NCI-H524 treated with DMSO at 0.1 percent for 48 hours (cell line): ENCODE measurements around the gene PLIN4.

Experiments used
- DNase-seq: peaks from one replicate; lab custom pipeline; 2025; lab: John Stamatoyannopoulos, UW

PLIN4 gene

DNA sequence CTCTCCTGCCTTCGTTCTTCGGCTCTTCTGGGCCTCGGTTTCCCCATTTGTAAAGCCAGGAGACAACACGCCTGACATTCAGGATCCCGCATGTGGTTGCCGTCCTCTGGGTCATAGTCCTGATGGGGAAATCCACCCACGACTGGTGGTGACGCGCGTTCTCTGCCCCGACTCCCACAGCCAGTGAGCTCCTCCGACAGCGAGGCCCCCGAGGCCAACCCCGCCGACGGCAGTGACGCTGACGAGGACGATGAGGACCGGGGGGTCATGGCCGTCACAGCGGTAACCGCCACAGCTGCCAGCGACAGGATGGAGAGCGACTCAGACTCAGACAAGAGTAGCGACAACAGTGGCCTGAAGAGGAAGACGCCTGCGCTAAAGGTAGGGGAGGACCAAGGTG, 29.8 kb downstream of the PLIN4 start:
- DNase-seq, result no peak

DNA sequence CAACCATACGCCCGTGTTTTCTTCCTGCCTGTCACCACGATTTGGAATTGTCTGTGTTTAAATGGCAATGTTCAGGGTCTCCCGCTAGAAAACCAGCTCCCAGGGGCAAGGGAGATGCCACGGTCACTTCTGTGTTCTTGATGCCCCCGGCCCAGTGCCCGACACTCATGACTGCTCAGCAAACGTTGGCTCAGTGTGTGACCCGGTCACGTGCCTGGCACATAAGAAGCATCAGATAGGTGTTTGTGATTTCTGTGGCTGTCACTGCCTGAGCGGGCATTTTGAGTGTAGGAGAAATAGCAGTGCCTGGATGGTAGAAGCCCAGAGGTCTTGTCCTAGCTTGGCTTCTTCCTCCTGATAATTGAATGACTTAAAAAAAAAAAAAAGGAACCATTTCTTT, 30.7 kb downstream of the PLIN4 start:
- no peak for DNase-seq

DNA sequence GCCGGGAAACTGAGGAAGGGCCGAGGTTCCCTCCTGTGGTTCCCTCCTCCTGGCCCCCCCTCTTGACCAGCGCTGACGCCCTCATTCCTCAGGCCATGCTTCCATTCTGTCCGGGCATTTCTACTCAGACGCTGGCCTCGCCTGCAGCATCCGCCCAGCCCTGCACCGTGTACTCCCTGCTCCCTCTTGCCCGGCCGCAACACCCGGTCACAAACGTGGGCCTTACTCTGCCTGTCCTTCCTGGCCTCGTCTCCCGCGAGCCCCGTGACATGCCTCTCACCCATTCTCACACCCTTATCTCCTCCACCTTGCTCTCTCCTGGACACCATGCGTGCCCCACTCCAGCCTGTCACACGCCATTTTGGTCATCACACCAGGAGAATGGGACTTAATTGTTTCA, 34.9 kb downstream of the PLIN4 start:
- DNase-seq, result no peak

DNA sequence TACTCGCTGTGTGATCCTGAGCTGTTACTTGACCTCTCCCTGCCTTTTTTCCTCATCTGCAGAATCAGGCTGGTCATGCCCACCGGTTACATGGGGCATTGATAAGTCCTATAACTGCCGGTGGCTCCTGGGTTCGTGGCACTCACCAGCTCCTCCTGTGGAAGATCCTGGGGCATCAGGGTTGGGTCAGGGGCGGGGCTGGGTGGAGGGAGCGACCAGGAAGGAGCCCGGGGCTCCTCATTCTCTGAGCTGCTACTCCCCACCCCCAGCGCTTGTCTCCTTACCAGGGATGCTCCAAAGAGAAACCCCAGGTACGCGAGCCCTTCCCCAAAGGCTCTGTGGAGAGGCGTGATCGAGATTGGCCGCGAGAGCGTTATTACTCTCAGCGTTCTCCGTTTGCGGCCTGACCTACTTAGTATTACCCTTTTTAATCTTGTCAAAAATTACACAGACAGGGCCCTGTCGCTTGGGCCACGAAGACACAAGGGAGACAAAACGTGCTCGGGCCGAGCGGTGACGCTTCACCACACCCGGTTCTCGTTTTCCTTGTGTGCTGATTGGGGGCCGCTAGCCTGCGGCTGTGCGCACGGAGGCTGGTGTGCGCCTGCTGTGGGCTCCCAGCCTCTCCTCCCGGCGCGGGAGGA, 35.4 kb downstream of the PLIN4 start:
- no peak for DNase-seq

DNA sequence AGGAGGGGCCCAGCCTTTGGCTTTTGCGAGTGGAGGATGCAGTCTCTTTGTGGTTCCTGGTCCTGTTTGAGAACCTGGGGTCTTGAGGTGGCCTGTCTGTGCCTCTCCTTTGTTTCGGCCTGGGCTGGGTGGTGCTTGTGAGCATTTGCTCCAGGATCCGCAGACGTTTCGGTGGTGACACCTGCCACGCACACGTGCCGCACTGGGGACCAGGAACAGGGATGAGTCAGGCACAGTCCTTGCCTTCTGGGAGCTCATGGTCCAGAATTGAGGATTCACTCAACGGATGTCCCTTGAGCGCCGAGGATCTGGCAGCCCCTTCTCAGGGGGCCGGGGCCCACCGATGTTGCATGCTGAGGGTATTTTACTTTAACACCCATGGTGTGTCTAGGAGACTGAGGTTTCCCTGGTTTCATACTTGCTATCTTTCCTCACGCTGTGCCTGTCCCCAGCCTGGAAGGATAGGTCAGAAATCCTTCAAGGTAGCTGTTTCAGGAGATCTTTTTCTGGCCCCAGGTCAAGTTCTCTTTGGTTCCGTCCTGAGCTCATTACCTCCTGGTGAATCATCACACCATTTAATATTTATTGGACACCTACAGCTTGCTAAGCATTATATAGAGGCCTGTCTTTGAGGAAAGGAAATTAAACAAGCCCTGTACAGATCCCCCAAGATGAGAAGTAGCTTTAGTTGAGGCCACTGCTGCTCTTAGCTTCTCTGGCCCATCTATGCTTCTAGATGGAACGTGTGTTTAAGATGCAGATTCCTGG, 41.1 kb downstream of the PLIN4 start:
- no peak for DNase-seq

DNA sequence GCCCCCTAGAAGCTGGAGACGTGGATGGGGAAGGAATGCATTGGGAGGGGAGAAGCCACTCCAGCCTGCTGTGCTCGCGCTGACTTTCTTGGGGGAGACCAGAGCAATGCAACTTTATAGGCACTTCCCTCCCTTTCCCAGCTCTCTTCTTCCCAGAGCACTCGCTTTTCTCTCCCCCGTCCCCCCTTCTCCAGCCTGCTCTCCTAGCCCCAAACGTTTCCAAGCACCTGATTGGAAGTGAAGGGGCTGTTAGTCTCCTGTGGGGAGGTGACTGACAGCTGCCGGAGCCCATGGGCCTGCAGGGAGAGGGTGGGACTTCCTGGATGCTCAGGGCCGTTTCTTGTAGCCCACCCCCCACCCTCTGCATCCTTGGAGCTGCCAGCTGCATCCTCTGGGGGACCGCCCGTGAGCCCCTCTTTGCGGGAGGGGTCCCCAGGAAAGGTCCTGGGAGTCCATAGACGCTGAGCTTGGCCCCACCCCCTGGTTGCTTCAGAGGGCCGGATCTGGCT, 43.7 kb downstream of the PLIN4 start:
- peak; percentile 82 for DNase-seq

DNA sequence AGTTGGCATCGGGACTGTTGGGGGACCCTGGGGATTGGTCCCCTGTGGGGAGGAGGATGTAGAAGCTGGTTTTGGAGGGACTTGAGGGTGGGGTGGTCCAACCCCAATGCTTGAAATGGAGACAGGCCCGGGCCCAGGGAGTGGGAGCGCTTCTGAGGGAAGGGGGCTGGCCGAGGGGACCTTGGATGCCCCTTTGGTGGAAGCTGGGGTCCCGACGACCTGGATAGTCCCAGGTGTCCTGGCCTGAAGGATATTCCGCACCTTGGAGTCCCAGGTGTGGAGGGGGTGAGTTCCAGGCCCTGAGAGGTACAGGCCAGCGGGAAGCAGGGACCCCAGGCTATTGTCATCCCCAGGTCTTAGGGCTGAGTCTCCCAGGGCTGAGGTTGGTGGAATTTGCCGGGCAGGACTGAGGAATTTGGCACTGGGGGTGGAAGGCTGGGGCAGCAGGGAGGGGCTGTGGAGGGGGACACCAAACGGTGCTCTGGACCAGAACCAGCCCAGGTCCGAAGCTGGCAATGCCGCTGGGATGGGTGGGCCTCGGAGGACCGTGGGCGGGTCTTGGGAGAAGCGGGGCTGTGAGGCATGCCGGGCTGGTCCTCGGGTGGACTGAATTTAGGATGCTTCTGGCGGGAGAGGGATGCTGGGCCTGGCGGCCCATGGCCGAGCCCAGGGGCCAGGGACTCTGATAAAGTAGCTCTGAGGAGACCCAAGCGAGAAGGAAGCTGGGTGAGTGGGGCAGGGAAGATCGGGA, 44.3 kb downstream of the PLIN4 start:
- no peak for DNase-seq

DNA sequence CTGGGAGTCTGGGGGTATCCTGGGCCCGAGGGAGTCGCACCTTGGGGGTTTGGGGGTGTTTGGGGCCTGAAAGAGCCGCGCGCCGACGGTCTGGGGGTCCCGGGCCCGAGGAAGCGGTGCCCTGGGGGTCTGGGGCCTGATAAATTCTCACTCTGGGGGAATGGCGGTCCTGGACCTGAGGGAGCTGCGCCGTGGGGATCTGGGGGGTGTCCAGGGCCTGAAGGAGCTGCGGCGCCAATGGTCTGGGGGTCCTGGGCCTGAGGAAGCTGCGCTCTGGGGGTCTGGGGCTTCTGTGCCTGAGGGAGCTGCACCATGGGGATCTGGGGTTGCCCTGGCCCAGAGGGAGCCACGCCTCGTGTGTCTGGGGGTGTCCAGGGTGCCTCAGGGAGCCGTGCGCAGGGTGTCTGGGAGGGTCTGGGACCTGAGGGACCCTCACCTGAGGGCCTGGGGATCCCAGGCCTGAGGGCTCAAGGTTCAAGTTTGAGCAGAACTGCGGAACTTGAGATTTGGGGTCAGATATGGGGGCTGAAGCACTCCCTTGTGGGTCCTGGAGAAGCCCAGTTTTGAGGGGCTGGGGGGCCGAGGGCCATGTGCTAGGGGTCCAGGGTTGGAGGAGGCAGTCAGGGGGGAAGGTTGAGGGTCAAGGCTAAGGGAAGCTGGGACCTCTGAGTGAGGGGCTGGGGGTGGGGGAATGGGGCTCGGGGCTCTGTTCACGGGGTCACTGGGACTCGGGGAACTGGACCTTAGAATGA, 45.1 kb downstream of the PLIN4 start:
- no peak for DNase-seq

DNA sequence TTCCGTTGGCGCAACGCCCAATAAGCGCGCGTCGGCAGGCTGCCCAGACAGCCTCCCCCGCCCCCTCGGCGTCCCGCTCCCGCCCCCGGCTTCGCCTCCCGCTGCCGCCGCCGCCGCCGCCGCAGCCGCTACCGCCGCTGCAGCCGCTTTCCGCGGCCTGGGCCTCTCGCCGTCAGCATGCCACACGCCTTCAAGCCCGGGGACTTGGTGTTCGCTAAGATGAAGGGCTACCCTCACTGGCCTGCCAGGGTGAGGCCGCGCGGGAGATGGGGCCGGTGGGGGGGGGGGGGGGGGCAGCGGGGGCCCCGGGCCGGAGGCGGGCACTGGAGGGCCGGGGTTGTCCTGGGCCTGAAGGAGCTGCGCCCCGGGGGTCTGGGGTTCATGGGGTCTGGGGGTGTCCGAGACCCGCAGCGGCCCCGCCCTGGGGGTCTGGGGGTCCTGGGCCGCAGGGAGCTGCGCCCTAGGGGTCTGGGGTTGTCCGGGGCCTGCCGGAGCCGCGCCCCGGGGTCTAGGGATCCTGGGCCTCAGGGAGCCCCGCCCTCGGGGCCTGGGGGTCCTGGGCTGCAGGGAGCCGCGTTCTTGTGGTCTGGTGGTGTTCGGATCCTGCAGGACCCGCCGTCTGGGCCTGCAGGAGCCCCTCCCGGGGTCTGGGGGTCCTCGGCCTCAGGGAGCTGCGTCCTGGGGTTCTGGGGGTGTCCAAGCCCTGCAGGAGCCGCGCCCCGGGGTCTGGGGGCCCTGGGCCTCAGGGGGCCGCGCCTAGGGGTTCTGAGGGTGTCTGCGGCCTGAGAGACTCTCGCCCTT, 45.9 kb downstream of the PLIN4 start, which contains the start of gene HDGFL2:
Gene HDGFL2 (plus strand): TSS at position 124 of the 801 bp plus-strand sequence. CDS start 54 bp downstream, at position 178.
- no peak for DNase-seq

DNA sequence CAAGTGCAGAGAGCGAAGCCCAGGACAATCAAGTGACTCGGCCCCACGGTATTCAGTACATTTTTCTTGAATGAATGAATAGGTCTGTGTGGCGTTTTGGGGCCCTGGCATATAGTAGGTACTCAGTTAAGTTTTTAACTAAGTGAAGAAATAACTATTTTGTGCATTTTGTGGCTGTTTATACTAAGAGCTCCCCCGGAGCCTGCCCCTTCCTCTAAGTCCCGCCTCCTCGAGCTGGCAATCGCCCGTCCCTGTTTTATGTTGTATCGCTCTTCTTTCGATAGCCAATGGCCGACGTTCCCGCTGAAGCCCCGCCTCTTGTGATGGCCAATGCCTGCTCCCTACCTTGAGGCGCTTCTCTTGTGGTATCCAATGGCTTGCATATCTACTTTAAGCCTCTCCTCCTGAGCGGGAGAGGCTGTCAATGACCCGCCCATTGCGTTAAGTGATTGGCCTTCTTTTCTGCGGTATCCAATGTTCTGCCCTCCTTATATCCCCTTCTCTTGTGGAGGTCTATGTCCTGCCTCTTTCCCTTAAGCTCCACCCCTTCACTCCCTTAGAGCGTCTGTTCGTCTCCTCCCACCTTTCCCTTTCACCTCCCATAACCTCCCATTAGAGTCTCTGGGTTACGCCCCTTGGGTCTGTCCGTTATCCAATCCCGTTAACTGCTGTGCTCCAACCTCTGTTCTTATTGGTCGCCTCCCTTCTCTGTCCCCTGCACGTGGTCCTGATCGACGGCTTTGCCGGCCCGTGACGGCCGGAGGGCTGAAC, 46.7 kb downstream of the PLIN4 start:
- DNase-seq, result peak; percentile 100

DNA sequence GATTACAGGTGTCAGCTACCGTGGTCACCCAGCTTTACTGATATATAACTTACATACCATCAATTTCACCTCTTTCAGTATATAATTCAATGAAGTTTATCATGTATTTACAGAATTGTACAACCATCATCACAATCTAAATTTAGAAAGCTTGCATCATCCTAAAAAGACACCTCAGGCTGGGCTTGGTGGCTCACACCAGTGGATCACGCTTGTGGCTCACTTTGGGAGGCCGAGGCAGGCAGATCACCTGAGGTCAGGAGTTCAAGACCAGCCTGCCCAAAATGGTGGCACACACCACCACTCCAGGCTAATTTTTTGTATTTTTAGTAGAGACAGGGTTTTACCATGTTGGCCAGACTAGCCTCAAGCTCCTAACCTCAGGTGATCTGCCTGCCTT, 50.5 kb downstream of the PLIN4 start:
- no peak for DNase-seq

DNA sequence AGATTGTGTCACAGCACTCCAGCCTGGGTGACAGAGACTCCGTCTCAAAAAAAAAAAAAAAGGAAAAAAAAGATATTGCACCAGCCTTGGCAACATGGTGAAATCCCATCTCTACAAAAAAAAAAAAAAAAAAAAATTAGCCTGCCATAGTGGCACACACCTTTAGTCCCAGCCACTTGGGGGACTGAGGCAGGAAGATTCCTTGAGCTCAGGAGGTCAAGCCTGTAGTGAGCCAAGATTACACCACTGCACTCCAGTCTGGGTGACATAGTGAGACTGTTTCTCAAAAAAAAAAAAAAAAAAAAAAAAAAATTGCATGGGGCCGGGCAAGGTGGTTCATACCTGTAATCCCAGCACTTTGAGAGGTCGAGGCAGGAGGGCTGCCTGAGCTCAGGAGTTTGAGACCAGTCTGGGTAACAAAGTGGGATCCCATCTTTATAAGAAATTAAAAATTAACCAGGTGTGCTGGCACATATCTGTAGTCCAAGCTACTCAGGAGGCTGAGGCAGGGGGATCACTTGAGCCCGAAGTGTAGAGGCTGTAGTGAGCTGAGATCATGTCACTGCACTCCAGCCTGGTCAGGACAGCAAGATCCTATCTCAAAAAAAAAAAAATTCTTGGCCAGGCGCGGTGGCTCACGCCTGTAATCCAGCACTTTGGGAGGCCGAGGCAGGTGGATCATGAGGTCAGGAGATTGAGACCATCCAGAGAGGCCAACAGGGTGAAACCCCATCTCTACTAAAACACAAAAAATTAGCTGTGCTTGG, 53.3 kb downstream of the PLIN4 start:
- no peak for DNase-seq

DNA sequence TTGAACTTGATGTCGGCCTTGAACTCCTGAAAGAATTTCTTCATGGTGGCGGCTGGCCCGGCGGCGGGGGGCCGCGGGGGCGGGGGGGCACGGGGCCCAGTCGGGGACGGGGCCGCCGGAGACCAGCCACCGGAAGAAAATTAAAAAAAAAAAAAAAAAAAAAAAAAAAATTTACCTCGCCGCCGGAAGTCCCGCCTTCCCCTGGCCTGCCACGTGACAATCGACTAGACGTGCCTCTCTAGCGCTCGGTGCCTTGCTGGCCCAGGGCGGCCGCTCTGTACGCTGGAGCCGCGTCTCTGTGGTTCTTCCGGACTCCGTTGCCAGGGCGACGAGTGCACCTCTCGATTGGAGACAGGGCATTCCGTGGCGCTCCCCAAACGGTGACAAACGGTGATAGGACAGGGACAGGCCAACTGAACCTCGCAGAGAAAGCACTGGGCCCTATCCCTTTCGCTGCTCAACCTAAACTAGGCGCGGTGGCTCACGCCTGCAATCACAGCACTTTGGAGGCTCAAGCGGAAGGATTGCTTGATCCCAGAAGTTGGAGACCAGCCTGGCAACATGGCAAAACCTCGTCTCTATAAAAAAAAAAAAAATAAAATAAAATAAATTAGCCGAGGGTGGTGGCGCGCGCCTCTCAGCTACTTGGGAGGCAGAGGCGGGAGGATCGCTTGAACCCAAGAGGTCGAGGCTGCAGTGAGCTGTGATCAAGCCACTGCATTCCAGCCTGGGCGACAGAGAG, 60.5 kb downstream of the PLIN4 start, which contains the start of gene UBXN6:
Gene UBXN6 (minus strand): TSS at position 141 of the 742 bp plus-strand sequence. CDS start 97 bp downstream, at position 44.
- DNase-seq, result peak; percentile 89

DNA sequence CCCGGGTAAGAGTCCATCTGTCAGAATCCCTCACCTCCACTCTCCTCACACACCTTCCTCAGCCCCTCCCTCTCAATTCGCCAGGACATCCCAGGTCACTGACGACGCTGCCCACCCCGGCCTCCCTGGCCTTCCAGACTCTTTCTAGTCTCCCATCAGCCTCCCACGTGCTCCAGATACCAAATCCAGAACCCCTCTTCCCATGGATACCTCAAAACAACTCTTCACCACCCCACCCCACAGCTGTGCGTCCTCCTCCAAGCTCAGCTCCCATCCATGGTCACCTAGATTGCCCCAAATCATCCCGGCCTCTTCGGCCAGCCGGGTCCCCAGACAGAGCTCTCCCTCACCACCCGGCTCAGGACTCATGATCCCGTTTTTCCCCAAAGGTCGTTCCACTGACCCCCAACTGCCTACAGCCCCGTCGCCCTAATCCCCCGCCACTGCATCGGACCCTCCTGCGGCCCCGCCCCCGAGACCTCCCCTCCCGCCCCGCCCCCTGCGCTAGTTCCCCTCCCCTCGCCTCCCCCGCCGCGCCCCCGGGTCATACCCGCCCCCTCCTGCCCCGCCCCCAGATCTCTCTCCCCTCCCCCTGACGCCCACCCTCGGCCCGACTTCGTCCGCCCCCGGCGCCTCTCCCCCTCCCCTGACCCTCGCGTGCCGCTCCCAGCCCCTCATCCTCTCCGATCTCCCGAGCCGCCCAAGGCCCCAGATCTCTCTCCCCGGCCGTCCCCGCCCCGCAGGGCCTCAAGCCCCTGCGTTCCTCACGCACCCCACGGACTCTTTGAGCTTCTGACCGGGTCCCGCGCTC, 61.2 kb downstream of the PLIN4 start:
- peak; percentile 51 for DNase-seq

DNA sequence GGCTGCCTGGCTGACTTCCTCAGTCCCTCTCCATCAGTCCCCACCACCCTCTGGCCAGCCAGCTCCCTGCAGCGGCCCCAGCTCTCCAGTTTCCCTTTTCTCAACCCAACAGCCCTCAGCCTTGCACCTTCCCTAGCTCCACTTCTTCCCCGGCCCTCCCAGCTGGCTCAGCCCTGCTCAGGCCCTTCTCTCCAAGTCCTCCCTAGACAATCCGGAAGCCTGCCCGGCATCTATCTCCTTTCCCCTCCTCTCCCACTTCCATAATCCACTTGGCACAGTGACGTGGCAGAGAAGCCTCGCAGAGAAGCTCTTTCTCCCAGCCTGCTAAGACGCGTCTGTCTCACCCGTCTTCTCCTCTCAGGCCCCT, 61.8 kb downstream of the PLIN4 start:
- DNase-seq, result peak; percentile 91

DNA sequence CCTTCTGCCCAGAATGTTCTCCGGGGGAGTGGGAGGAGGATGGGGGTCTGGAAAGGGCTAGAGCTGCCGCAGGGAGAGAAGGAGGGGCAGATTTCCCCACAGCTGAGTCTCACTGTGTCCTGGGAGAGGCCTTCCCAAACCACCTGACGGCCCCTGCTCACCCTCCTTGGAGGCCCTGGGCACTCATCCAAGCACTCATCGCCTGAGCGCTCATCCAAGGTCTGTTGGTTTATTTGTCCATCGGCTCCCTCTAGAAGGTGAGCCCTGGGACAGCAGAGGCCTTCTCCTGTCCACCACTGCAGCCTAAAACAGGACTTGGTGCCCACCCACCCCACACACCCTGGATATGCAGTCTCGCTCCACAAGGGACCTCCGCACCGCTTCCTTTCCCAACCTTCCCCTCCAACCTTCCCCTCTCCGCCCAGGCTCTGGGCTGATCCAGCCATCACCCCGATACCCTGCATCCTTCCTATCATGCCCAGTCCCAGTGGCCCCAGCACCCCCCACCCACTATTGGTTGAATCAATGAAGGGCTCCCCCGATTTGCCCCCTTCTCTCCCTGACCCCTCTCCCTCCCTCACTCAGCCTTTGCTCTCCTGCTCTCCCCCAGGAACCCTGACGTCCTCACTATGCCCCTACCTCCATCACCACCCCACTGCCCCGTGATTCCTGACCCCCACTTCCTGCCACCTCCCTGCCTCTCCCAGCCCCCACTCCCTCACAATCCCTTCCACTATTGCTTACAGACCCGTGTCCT, 62.4 kb downstream of the PLIN4 start:
- DNase-seq, result peak; percentile 41
